Activated CD4-positive, alpha-beta T cell treated with anti-CD3 and anti-CD28 coated beads, Interleukin-2, amount 50 U/mL, for 1 hour (primary cell): ENCODE measurements around the gene JUP.

ENCODE experiments used
- DNase-seq: peaks from one replicate; pipeline ENCODE4 v3.0.0-alpha.2; 2020

Gene JUP

GRCh38 chr17:41750862-41751261, 35.6 kb downstream of the JUP start:
- DNase-seq: no peak

GRCh38 chr17:41748275-41748674, 38.2 kb downstream of the JUP start:
- DNase-seq: no peak

GRCh38 chr17:41741709-41742108, 44.8 kb downstream of the JUP start:
- DNase-seq: no peak

GRCh38 chr17:41740506-41740905, 46.0 kb downstream of the JUP start:
- no peak for DNase-seq

- DNase-seq: no peak
Observed at GRCh38 chr17:41739661-41740352, 46.7 kb downstream of the JUP start.

- DNase-seq: no peak
Observed at GRCh38 chr17:41738801-41739112, 47.8 kb downstream of the JUP start.

GRCh38 chr17:41738077-41738800, 48.3 kb downstream of the JUP start:
- peak; percentile 76 for DNase-seq

GRCh38 chr17:41737680-41738023, 48.9 kb downstream of the JUP start:
- DNase-seq: no peak

- no peak for DNase-seq
Observed at GRCh38 chr17:41736983-41737679, 49.4 kb downstream of the JUP start.

GRCh38 chr17:41735744-41736143, 50.8 kb downstream of the JUP start:
- no peak for DNase-seq

- DNase-seq: no peak
Observed at GRCh38 chr17:41734949-41735313, 51.6 kb downstream of the JUP start.

GRCh38 chr17:41734139-41734948, 52.2 kb downstream of the JUP start, which contains the start of gene HAP1:
Gene HAP1 (minus strand): TSS chr17:41734643. CDS start chr17:41734634, 9 bp downstream.
- peak; percentile 10 for DNase-seq

- DNase-seq: no peak
Observed at GRCh38 chr17:41733348-41734138, 53.0 kb downstream of the JUP start.

- no peak for DNase-seq
Observed at GRCh38 chr17:41731836-41732235, 54.7 kb downstream of the JUP start.

- DNase-seq: no peak
Observed at GRCh38 chr17:41730479-41730878, 56.0 kb downstream of the JUP start.

GRCh38 chr17:41728056-41728455, 58.5 kb downstream of the JUP start:
- DNase-seq: no peak

- DNase-seq: no peak
Observed at GRCh38 chr17:41725134-41725533, 61.4 kb downstream of the JUP start.

GRCh38 chr17:41724476-41725050, 61.9 kb downstream of the JUP start:
- no peak for DNase-seq

GRCh38 chr17:41723801-41724475, 62.6 kb downstream of the JUP start:
- DNase-seq: no peak

GRCh38 chr17:41722231-41722630, 64.3 kb downstream of the JUP start:
- DNase-seq: no peak

GRCh38 chr17:41718287-41718645, 68.2 kb downstream of the JUP start:
- DNase-seq: no peak
